Fibroblast of gingiva (primary cell): Measurements from ENCODE around the gene KIRREL2.
"Not testable (repeated sequence)": the region's sequence is repeated elsewhere in the genome, so short reads cannot be mapped to it uniquely, and the experiment has no call there.

Experiments used
- DNase-seq: peaks from one replicate; pipeline ENCODE4 v3.0.0-alpha.2; 2011; ENCODE audit warnings: low read depth

Gene KIRREL2

DNA sequence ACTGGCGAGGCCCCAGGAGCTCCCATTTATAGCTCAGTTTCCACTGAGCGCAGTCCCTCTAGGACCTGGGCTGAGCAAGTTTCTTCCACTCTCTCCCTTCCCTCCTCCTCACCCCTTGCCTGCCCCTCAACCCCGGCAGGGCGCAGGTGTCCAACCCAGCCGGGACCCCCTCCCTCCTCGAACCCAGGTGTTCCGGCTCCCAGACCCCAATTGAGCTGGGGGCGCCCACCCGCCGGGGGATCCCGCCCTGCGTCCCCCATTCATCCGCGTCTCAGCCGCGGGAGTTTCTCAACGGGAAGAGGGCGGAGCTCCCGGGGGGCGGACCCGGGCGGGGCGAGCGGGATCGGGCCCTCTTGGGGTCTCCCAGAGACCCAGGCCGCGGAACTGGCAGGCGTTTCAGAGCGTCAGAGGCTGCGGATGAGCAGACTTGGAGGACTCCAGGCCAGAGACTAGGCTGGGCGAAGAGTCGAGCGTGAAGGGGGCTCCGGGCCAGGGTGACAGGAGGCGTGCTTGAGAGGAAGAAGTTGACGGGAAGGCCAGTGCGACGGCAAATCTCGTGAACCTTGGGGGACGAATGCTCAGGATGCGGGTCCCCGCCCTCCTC, at the start of gene KIRREL2:
Gene KIRREL2, plus strand, starts transcription at position 366 of the 604 bp plus-strand sequence. Its CDS starts 209 bp downstream, at position 575.
- DNase-seq, result no peak

DNA sequence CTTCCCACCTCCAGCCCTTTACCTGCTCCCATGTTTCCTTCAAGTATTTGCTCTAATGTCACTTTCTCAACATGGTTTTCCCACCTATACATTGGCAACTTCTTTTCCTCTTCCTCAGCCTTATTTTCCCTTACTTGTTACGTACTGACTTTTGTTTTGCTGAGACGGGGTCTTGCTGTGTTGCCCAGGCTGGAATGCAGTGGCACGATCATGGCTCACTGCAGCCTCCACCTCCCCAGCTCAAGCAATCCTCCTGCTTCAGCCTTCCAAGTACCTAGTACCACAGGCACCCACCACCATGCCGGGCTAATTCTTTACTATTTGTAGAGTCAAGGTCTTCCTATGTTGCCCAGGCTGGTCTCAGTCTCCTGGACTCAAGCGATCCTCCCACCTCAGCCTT, 49.1 kb upstream of the KIRREL2 start:
- no peak for DNase-seq

DNA sequence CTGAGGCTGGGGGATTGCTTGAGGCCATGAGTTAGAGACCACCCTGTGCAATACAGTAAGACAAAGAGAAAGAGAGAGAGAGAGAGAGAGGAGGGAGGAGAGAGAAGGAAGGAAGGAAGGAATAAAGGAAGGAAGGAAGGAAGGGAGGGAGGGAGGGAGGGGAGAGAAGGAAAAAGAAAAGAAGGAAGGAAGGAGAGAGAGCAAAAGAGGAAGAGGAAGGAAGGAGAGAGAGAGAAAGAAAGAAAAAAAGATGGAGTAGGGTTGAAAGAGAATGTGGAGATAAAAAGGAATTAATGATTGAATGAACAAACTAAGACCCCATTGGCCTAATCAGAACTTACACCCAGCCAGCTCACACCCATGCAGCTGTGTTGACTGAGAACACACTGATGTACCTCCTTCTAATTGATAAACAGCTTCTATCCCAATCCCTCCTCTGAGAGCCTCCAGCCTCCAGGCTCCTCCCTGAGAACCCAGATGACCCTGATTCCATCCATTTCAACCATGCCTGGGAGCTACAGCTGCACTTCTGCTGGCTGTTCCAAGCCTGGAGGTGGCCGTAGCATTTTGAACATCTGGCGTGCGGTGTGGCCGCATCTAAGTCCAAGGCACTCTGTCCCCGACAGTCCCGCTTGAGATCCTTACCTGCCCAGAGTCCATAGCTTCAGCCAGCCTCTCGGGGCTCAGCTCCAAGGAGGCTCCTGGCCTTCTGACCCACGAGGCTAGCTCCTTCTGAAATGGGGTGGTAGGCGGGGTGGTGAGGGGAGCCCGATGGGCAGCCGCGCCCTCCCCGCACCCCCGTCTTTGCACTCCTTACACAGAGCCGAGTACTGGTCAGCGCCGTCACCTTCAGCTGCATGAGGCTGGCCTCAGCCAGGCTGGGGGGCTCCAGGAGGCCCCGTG, 45.1 kb upstream of the KIRREL2 start:
- no peak for DNase-seq

DNA sequence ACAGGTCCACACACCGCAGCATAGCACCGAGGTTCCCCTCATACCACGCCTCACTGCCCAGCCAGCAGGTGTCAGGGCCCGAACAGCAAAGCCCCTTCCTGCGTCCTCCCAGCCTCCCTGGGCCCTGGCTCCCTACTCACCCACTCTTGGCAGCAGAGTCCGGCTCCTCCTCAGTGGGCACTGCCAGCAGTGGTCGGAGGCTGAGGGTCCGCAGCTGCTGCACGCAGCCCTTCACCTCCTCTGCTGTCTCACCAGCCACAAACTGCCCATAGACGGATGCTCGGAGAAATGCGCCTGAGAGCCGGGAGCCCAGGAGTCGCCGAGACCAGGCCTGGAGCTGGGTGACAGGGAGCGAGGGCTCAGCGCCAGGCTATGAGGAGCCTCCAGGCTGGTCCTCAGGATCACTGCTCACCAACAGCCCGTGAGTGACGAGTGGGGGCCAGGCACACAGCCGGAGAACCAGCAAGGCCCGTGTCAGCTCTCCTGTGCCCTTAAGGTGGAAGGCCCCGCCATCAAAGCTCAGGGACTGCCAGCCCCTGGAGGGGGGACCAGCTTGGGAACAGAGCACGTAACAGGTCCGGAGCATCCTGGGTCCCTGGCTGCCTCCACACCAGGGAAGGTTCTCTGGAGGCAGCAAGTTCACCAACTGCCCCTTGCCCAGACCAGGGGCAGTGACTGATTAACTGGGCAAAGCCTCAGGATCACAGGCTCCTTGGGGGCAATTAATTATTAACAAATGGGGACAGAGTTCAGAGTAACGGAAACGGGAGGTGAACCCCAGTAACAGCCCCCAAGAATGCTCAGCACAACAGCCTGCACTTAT, 44.3 kb upstream of the KIRREL2 start, which contains the start of gene PRODH2:
Gene PRODH2, minus strand, starts transcription at position 626 of the 823 bp plus-strand sequence. Its CDS starts 40 bp downstream, at position 586.
- no peak for DNase-seq

DNA sequence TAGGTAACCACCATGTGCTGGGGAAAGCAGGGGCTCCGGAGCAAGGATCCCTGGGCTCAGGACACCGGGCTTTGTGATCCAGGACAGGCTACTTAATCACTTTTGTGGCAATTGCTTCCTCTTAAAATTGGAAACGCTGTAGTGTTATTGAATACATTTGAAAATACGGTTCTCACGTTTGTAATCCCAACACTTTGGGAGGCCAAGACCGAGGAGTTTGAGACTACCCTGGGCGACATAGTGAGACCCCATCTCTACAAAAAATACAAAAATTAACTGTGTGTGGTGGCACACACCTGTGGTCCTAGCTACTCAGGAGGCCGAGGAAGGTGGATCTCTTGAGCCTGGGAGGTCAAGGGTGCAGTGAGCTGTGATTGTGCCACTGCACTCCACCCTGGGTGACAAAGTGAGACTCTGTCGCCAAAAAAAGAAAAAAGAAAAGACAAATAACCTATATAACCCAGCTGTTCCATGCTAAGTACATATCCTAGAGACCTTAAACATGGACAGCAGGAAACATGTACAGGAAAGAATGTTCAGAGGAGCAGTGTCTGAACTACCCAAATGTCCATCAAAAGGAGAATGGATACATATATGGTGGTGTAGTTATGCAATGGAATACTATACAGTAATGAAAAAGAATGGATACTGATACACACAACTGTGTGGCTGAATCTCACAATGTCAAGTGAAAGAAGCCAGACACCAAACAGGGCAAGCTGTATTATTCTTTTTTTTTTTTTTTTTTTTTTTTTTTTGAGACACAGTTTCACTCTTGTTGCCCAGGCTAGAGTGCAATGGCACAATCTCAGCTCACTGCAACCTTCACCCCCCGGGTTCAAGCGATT, 43.4 kb upstream of the KIRREL2 start:
- DNase-seq, result no peak

DNA sequence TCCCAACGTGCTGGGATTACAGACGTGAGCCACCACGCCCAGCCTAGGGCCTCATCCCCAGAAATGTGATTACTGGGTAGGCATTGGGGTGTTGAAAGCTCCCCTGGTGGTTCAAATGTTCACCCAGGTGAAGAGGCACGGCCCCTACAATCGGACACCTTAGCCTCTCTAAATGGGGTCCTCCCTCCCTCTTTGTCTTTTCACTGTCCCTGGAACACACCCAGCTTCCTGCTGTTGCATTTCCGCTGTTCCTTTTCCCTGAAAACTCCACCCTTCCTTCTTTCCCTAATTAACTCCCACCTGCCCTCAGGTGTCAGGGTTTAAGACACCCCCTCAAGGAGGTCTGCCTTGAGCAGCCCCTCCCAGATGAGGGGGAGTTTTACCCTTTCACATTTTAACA, 40.4 kb upstream of the KIRREL2 start:
- no peak for DNase-seq

DNA sequence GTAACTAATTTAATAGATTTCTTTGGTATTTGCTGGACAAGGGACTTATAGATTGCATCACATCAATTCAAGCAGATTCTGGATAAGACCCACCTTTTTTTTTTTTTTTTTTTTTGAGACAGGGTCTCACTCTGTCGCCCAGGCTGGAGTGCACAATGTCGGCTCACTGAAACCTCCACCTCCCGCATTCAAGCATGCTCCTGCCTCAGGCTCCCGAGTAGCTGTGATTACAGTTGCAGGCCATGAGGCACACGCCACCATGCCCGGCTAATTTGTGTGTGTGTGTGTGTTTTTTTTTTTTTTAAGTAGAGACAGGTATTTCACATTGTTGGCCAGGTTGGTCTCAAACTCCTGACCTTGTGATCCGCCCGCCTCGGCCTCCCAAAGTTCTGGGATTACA, 39.9 kb upstream of the KIRREL2 start:
- DNase-seq, result no peak

DNA sequence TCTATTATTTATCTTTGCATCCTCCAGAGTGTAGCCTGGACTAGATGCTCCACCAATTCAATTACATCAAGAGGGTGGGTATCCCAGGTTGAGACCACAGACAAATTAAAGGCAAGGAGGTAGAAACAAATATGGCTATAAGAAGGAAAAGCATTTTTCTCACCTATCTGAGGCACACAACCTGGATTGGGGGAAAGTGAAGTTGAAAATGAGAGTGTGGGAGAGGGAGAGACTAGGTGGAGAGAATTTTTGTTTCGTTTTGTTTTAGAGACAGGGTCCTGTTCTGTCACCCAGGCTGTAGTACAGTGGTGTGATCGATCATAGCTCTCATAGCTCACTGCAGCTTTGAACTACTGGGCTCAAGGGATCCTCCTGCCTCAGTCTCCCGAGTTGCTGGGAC, 38.3 kb upstream of the KIRREL2 start:
- DNase-seq, result no peak

DNA sequence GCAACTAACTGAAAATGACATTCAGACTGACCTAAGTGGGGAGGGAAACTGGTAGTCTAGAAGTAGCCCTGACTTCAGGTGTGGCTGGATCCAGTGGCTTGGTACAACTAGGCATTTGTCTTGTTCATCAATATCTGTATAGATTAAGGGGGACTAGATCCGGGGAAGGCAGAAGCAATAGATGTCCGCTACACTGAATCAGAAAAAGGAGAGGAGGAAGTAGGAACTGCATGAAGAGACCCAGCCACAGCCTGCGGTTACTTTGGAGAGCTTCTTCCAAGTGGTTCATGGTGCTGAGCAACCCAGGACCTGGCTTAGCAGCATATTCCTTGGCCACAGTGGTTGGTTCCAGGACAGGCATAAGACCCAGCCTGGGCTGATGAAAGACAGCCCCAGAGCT, 34.1 kb upstream of the KIRREL2 start:
- DNase-seq, result no peak

DNA sequence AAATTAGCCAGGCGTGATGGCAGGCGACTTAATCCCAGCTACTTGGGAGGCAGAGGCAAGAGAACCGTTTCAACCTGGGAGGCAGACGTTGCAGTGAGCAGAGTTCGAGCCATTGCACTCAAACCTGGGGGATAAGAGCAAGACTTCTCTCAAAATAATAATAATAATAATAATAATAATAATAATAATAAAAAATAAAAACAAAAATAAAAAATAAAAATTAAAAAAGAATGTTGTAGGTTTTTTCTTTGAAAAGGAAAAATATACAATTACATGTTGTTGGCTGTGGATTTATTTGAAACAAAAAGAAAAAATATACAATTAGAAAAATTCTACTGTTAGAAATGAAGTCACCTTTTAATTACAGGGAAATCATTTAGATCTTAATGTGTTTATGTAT, 32.6 kb upstream of the KIRREL2 start:
- DNase-seq, result no peak

DNA sequence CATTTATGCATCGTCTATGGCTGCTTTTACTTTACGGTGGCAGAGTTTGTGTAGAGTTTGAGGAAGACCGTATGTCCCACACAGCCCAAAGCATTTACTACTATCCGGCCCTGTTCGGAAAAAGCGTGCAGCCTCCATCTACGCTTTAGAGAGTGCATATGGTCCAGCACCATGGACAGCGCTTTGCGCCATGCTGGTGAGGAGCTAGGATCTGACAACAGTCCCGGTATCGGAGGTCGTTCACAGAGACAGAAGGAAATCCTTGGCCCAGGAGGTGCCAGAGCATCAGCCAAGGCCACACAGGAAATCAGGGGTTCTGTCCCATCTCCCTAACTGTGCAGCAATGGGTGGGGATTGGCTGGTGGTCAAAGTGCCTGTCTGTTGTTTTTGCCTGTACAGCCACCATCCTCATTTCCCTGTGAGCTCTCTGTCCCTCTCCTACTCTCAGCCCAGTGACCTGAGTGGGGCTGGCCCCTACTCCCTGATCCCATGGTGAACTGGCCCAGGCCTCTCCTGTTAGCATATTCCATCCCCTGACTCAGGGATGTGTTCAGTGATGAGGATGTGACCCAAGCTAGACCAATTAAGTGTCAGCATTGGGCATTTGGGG, 27.9 kb upstream of the KIRREL2 start:
- peak; percentile 22 for DNase-seq

DNA sequence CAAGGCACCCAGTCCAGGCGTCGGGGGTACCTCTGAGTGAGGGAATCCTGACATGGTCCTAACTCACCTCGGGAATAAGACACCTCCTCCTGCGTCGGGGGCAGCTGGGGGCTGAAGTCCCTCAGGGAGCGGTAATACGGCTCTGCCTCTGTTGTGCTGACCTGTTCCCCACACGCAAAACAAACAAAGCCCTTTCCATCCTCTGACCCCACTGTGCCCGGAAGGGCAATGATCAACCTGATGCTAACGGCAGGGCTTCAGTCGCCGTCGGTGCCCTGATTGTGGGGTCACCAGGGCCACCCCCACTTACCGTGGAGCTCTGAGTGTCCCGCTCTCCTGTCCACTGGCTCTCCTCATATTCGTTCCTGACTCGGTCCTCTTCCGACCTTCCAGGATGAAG, 25.7 kb upstream of the KIRREL2 start:
- no peak for DNase-seq

DNA sequence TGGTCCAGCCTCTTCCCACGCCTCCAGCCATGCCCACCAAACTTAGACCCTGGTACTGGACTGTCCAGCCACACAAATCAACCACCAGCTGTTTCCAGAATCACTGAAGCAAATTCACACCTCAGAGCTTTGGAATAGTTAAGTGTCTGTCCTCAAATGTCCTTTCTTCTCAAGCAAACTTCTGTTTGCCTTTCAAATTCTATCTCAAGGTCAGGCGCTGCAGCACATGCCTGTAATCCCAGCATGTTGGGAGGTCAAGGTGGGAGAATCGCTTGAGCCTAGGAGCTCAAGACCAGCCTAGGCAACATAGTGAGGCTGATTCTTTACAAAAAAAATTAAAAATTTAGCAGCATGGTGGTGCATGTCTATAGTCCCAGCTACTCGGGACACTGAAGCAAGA, 24.7 kb upstream of the KIRREL2 start:
- no peak for DNase-seq

DNA sequence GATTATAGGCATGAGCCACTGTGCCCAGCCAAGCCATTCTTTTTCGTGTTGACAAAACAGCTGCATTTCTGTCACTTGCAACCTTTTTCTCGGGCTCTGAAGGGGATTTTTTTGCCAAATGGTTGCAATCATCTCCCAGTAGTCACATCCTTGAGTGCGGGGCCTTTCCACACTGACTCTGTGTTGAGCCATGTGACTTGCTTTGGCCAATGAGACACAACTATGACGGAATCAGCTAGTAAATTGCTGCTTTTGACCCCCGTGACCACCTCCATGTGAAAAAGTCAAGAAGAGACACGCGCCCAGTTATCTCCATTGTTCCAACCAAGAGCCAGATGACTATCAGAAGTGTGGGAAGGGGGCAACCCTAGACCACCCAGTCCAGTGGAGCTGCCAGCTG, 22.7 kb upstream of the KIRREL2 start:
- no peak for DNase-seq

DNA sequence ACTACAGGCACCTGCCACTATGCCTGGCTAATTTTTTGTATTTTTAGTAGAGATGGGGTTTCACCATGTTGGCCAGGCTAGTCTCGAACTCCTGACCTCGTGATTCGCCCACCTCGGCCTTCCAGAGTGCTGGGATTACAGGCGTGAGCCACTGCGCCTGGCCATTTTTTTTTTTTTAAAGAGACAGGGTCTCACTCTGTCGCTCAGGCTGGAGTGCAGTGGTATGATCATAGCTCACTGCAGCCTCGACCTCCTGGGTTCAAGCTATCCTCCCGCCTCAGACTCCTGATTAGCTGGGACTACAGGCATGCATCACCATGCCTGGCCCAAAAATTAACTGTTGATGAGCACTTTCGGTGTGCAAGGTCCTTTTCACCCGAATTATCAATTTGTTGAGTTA, 20.6 kb upstream of the KIRREL2 start:
- not testable (repeated sequence) for DNase-seq

DNA sequence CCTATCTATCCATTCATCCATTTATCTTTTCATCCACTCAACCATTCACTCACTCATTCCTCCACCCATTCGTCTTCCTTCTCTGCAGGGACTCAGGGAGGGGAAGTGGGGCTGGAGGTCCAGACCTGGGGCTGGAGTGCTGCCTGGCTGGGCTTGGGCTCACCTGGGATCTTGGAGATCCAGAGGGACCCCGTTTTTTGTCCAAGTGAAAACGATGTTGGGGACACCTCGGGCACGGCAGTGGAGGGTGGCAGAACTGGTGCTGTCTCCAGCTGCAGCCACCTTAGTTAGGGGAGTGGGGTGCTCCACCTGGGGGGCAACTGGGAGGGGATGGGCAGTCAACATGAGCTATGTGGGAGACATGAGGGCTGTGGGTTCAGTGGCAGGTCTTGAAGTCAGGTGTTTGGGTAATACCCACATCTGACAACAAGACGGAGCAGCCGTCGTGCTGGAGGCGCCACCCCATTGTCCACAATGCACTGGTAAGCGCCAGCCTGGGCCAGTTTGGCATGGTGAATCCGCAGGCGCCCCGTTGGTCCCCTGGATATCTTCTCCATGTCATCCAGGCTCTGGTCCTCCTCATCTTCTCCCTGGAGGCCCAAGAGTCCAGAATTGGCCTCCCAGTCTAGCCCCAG, 14.6 kb upstream of the KIRREL2 start:
- DNase-seq, result no peak

DNA sequence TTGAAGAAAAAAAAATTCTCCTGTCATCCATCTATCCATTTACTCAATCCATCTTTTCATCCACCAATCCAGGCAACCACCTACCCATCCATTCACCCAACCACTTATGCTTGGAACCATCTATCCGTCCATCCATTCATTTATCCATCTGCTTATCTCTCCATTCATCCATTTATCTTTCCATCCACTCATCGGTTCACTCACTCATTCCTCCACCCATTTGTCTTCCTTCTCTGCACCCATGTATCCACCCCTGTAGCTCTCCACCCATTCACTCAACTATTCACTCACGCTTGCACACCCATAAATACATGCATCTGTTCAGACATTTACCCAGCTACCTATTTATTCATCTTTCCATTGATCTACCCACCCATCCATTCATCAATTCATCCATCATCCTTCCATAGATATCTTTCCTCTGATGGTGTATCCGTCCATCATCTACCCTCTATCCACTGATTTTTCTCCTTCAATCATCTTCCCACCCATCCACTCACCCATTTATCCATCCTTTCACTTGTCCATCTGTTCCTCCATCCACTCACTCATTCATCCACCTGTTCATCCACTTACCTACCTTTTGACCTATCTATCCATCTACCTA, 13.9 kb upstream of the KIRREL2 start:
- no peak for DNase-seq

DNA sequence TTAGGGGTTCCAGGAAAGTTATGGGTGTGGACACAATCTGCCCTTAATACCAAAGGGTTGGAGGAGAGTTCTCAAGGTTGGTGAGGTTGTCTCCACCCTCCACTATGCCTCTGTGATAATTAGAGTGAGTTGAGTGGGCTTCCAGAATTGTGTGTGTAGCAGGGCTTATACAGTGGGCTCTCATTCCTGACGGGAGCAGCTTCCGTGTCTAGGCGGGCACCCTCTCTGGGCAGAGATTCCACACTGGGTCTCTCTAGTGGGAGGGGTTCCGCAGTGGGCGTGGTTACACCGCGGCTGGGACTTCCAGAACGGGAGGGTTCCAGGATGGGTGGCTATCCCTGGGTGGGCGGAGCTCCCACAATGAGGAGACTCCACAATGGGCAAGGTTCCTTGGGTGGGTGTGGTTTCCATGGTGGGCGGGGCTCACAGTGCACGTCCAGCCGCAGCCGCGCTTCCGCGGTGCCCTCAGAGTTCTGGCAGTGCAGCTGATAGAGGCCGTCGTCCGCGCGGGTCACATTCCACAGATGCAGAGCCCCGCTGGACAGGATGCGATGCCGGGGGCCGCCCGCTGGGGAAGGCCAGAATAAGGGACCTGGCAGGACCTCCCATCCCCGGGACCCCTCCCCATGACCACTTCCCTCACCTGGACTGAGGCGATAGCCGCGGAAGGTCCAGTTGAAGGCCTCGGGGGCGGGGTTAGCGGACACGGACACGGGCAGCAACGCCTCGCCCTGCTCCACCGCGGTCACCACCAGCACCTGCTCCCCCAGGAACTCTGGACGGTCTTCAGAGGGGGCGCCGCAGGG, 12.8 kb upstream of the KIRREL2 start:
- DNase-seq, result no peak

DNA sequence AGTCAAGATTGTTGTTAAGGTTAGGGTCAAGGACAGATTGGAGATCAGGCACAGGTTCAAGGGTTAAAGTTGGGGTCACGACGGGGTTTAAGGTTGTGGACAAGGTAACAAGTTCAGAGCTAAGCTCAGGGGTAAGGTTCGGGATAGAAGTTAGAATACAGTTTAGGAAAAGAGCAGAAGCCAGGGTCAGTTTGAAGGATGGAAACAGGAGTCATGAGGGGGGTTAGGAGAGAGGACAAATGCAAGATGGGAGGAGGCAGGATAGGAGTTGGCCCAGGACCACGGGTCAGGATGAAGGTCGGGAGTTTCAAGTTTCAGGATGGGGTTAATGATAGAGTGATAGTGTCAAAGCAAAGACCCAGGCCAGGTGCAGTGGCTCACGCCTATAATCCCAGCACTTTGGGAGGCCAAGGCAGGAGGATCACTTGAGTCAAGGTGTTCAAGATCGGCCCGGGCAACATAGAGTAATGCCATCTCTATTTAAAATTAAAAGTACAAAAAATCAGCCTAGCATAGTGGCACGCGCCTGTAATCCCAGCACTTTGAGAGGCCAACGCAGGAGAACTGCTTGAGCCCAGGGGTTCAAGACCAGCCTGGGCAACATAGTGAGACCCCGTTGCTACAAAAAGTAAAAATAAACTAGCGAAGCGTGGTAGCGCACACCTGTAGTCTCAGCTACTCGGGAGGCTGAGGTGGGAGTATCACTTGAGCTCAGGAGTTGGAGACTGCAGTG, 12.1 kb upstream of the KIRREL2 start:
- DNase-seq, result no peak
